Smooth muscle cell of the brain vasculature (primary cell): Measurements from ENCODE around the gene VSTM1.
A peak's percentile ranks its signal among the peaks of the same experiment; 100 is the strongest.
"Not testable (repeated sequence)": the region's sequence is repeated elsewhere in the genome, so short reads cannot be mapped to it uniquely, and the experiment has no call there.

Experiments
- DNase-seq: peaks from one replicate; pipeline ENCODE4 v3.0.0-alpha.2; 2012; ENCODE audit warnings: low read depth, low spot score

VSTM1 gene

GRCh38 chr19:54073829-54074228 lies 10.1 kb upstream of the VSTM1 start:
- no peak for DNase-seq

DNA sequence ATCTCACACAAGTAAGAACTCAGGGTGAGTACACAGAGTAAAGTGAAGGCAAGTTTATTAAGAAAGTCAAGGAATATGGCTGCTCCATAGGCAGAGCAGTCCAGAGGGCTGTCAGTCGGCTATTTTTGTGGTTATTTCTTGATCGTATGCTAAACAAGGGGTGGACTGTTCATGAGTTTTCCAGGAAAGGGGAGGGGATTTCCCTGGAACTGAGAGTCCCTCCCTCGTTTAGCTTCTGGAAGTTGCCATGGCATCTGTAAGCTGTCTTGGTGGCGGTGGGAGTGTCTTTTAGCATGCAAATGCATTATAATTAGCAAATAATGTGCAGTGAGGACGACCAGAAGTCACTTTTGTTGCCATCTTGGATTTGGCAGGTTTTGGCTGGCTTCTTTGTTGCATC lies 5.8 kb upstream of the VSTM1 start:
- no peak for DNase-seq

DNA sequence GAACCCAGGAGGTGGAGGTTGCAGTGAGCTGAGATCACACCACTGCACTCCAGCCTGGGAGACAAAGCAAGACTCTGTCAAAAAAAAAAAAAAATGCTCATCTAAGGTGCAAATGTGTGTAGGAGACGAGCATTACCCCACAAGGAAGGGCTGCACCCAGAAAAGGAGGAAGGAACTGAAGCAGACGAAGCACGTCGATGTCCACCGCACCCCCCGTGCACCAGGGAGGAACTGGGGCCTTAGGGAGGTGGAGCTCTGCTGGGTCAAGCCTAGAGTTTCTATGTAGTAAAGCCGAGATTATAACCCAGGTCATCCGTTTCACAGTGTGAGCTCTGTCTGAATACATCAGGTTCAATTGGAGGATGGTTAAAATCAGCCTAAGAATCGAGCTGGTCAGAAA lies 1.1 kb downstream of the VSTM1 start:
- DNase-seq = no peak

DNA sequence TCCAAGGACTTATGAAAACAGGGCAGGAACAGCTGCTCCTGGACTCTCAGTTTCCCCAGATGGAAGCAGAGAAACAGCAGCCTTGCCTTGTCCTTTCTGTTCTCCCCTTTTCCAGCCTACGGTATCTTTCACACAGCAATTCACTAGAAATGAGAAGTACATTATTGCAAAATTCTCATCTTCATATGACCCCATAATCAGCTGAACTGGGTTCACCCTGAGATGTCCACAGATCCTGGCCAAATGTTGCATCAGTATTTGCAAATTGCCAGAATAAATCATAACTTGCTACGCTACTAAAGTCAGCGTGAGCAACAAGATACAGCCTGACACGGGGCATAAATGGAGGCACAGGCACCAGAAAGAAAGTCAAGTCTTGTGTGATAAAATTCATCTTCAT lies 16.1 kb downstream of the VSTM1 start:
- no peak for DNase-seq

- DNase-seq = no peak
Observed at GRCh38 chr19:54045771-54046170, 17.9 kb downstream of the VSTM1 start.

- no peak for DNase-seq
Observed at GRCh38 chr19:54042989-54043388, 20.7 kb downstream of the VSTM1 start.

GRCh38 chr19:54041969-54042606 lies 21.6 kb downstream of the VSTM1 start:
- DNase-seq = no peak

GRCh38 chr19:54040003-54040402 lies 23.7 kb downstream of the VSTM1 start:
- no peak for DNase-seq

DNA sequence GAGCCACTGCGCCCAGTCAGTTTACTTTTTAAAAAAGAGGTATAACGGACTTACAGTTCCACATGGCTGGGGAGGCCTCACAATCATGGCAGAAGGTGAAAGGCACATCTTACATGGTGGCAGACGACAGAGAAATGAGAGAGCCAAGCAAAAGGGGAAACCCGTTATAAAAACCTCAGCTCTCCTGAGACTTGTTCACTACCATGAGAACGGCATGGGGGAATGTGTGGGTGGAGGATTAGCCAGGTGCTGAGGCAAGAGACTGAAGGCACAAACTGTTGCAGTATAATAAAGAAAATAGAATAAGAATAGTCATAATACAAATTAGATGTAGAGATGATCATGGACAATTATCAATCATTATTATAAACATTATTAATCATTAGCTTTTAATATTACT lies 27.2 kb downstream of the VSTM1 start:
- not testable (repeated sequence) for DNase-seq

GRCh38 chr19:54035215-54036178 lies 28.2 kb downstream of the VSTM1 start:
- peak; percentile 46 for DNase-seq

DNA sequence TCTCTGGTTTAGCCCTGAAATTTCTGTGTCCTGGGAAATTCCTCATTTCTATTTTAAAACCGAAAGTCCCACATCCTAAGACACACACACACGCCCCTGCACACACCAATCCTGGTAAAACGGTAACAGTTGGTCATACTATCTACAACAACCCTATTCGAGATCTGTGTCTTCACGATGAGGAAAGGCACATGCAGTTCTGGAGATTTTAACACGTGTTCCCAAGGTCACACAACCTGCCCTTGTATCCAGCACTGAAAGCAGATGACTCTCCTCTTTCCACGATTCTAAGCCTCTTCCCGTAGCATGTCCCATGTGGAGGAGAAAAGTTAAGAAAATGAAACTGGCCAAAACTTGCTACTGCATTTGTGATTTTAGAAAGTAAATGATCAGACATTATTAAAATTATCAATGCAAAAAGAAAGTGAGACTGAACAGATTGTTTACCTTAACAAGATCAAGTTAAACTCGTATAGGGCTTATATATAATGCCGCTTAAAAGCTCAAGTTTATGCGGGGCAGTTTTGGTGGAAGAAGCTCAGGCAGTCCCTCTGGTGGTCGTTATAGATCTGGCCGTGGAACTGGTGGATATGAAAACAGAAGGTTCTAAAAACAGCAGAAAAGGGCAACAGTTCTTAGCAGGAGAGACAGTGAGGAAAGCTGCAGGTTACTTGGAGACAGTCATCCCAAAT lies 32.7 kb downstream of the VSTM1 start:
- DNase-seq = no peak

- DNase-seq = no peak
Observed at GRCh38 chr19:54029930-54030490, 33.7 kb downstream of the VSTM1 start.

DNA sequence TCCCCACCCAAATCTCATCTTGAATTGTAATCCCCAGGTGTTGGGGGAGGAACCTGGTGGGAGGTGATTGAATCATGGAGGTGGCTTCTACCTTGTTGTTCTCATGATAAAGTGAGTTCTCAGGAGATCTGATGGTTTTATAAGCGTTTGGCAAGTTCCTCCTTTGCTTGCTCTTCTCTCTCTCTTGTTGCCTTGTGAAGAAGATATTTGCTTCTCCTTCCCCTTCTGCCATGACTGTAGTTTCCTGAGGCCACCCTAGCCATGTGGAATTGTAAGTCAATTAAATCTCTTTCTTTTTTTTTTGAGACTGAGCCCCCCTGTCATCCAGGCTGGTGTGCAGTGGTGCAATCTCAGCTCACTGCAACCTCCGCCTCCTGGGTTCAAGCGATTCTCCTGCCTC lies 34.4 kb downstream of the VSTM1 start:
- no peak for DNase-seq

- no peak for DNase-seq
Observed at GRCh38 chr19:54026656-54027055, 37.0 kb downstream of the VSTM1 start.

- DNase-seq = no peak
Observed at GRCh38 chr19:54024660-54025059, 39.0 kb downstream of the VSTM1 start.

GRCh38 chr19:54023191-54023590 lies 40.5 kb downstream of the VSTM1 start:
- DNase-seq = no peak

DNA sequence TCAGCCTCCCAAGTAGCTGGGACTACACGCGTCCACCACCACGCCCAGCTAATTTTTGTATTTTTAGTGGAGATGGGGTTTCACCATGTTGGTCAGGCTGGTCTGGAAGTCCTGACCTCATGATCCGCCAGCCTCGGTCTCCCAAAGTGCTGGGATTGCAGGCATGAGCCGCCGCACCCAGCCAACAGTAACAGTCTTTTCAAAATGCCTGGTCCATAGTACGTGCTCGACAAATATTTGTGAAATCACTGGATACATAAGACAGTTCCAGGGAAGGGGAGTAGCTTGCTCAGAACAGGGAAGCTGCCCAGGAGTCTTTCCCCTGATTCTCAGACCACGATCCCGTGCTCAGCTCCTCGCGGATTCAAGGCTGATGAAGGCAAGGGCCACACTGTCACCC lies 41.8 kb downstream of the VSTM1 start:
- no peak for DNase-seq

DNA sequence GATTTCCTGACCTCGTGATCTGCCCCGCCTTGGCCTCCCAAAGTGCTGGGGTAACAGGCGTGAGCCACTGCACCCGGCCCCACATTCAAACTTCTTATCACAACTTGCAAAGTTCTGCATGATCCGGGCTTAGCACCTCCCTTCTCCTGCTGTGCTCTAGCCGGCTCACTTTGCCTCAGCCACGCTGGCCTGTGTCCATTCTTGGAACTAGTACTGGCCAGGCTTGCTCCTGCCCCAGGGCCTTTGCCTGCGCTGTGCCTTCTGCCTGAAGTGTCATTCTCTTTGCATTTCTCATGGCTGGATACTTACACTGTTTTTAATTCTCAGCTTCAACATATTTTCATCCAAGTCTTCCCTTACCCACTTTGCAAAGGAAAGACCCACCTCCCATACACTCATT lies 42.3 kb downstream of the VSTM1 start:
- DNase-seq = no peak

- DNase-seq = no peak
Observed at GRCh38 chr19:54017261-54017660, 46.4 kb downstream of the VSTM1 start.

- DNase-seq = no peak
Observed at GRCh38 chr19:54014920-54015560, 48.7 kb downstream of the VSTM1 start.

GRCh38 chr19:54013866-54014265 lies 49.8 kb downstream of the VSTM1 start:
- DNase-seq = no peak
